K562 (cell line): ENCODE data around the gene AAMDC. TPM values are rescaled to one million over a fixed set of nuclear protein-coding genes. Genes with fewer than 3 reads are reported as not detected.

Experiments
- ATAC-seq: fragments of 200-7000 bp; cut with Tn5 transposase; 3 replicates; pipeline ENCODE4 v1.9.1; 2020; ENCODE audit warnings: moderate library complexity
- BruUV-seq: library from RNA; stranded (reverse); fragments of 400-500 nt; replicated peaks from 2 replicates; lab custom pipeline; 2021; lab: Mats Ljungman, UMichigan
- CTCF ChIA-PET: fragments of 300-600 bp; formaldehyde crosslinking; extraction: SDS; loops from one replicate; lab custom pipeline; 2021; ENCODE audit warnings: low intra/inter-chr PET ratio; lab: Yijun Ruan, JAX
- POLR2A ChIA-PET: fragments of 300-600, 350-650 bp; sonication (Branson Sonifier 250); formaldehyde crosslinking; extraction: SDS; loops from one replicate; lab custom pipeline; 2021; ENCODE audit warnings: antibody characterized with exemption, inconsistent platforms; lab: Yijun Ruan, JAX
- DNase-seq, 4 experiments: peaks; one replicate each; pipeline versions ENCODE4 v3.0.0 to v3.0.0-alpha.2; 2011 to 2018; ENCODE audit warnings: low spot score in 3 of 4, mixed read lengths in 3 of 4; ENCODE audit errors: extremely low read depth in 1 of 4
- FAIRE-seq: peaks from 2 replicates; lab custom pipeline; 2011; peaks lifted over from hg19 to GRCh38; lab: Jason Lieb, UNC
- H2AFZ ChIP-seq: 2 replicates; pipeline ENCODE4 v1.6.0; 2011; ENCODE audit warnings: low read depth, low read length, control low read depth, inconsistent platforms
- H3K27ac ChIP-seq: fragments of 200-600 bp; 3 replicates; pipeline ENCODE4 v1.8.0; 2011; ENCODE audit warnings: low read depth, mild to moderate bottlenecking, control low read depth, inconsistent platforms, low read length, moderate library complexity, mixed read lengths; ENCODE audit errors: extremely low read depth
- H3K27me3 ChIP-seq, 2 experiments: fragments of 300-600 bp in 1 of 2; 2 replicates in 1 of 2; 3 replicates in 1 of 2; pipeline versions ENCODE4 v1.6.0 to v1.8.0; 2011; ENCODE audit warnings: inconsistent platforms in 2 of 2, low read length in 2 of 2, mild to moderate bottlenecking in 1 of 2, mixed read lengths in 1 of 2, moderate library complexity in 1 of 2; ENCODE audit not compliant: control insufficient read depth in 2 of 2, insufficient read depth in 2 of 2
- H3K36me3 ChIP-seq: fragments of 300-600 bp; 3 replicates; pipeline ENCODE4 v1.8.0; 2011; ENCODE audit warnings: mild to moderate bottlenecking, low read length, inconsistent platforms; ENCODE audit not compliant: control insufficient read depth, insufficient read depth
- H3K4me1 ChIP-seq, 2 experiments: fragments of 200-600 bp in 1 of 2; replicated peaks in 1 of 2; 2 replicates in 1 of 2; 3 replicates in 1 of 2; pipeline versions ENCODE4 v1.5.1 to v1.8.0; 2011; ENCODE audit warnings: inconsistent platforms in 2 of 2, low read length in 2 of 2, mild to moderate bottlenecking in 1 of 2, mixed read lengths in 1 of 2, moderate library complexity in 1 of 2; ENCODE audit not compliant: control insufficient read depth in 2 of 2, insufficient read depth in 2 of 2
- H3K4me2 ChIP-seq: 2 replicates; pipeline ENCODE4 v1.6.1; 2011; ENCODE audit warnings: low read length, control low read depth, inconsistent platforms, mixed read lengths; ENCODE audit not compliant: insufficient read depth
- H3K4me3 ChIP-seq: fragments of 200-600 bp; sonication (generic), shearing (Covaris generic); 2 replicates; pipeline ENCODE4 v1.5.1; 2016; ENCODE audit warnings: control low read depth, inconsistent platforms
- H3K79me2 ChIP-seq: fragments of 200-600 bp; 3 replicates; pipeline ENCODE4 v1.8.0; 2011; ENCODE audit warnings: low read length, inconsistent platforms; ENCODE audit not compliant: control insufficient read depth, insufficient read depth
- H3K9ac ChIP-seq, 2 experiments: 2 replicates each; pipeline versions ENCODE4 v1.6.0 to v1.6.1; 2011; ENCODE audit warnings: low read depth in 2 of 2, low read length in 2 of 2, control low read depth in 1 of 2, inconsistent platforms in 1 of 2, mild to moderate bottlenecking in 1 of 2, mixed read lengths in 1 of 2; ENCODE audit not compliant: insufficient read depth in 1 of 2
- H3K9me1 ChIP-seq: one replicate; pipeline ENCODE4 v1.6.0; 2011; ENCODE audit warnings: inconsistent platforms, mild to moderate bottlenecking, low read length, moderate library complexity; ENCODE audit not compliant: control insufficient read depth, insufficient read depth
- H3K9me3 ChIP-seq: replicated peaks from 2 replicates; pipeline ENCODE4 v1.5.1; 2011; ENCODE audit warnings: low read depth, low read length, inconsistent platforms; ENCODE audit not compliant: control insufficient read depth, insufficient read depth
- H4K20me1 ChIP-seq: replicated peaks from 2 replicates; pipeline ENCODE4 v1.6.1; 2011; ENCODE audit warnings: low read length, inconsistent platforms, mixed read lengths; ENCODE audit not compliant: control insufficient read depth, insufficient read depth
- ARID4B ChIP-seq: sonication (generic); formaldehyde crosslinking; IDR thresholded peaks from 2 replicates; pipeline ENCODE4 v1.8.0; 2022; ENCODE audit warnings: mild to moderate bottlenecking, missing genetic modification reagents
- CREB1 ChIP-seq, 2 experiments: sonication (generic) in 1 of 2; formaldehyde crosslinking in 1 of 2; IDR thresholded peaks; 2 replicates each; pipeline versions ENCODE4 v1.6.1 to v1.8.0; 2012 to 2022; ENCODE audit warnings: inconsistent platforms in 1 of 2, mild to moderate bottlenecking in 1 of 2, missing genetic modification reagents in 1 of 2, moderate library complexity in 1 of 2
- E2F1 ChIP-seq: sonication (generic); formaldehyde crosslinking; IDR thresholded peaks from 2 replicates; pipeline ENCODE4 v1.8.1; 2023; ENCODE audit warnings: mild to moderate bottlenecking, missing genetic modification reagents, moderate library complexity
- FOS ChIP-seq: IDR thresholded peaks from 3 replicates; pipeline ENCODE4 v1.6.1; 2011; ENCODE audit not compliant: insufficient read length; ENCODE audit errors: extremely low read depth
- MTA2 ChIP-seq: fragments of 450-650 bp; IDR thresholded peaks from 2 replicates; pipeline ENCODE4 v1.6.1; 2016; ENCODE audit warnings: low read depth
- SMARCB1 ChIP-seq: IDR thresholded peaks from 2 replicates; pipeline ENCODE4 v1.6.1; 2011; ENCODE audit warnings: improper control_type of control experiment, low read depth; ENCODE audit not compliant: insufficient read length
- ZC3H11A ChIP-seq: IDR thresholded peaks from 2 replicates; pipeline ENCODE4 v1.6.1; 2012; ENCODE audit warnings: low read depth, low read length, improper control_type of control experiment
- ZNF263 ChIP-seq: sonication (generic); formaldehyde crosslinking; IDR thresholded peaks from 2 replicates; pipeline ENCODE4 v1.8.0; 2022; ENCODE audit warnings: mild to moderate bottlenecking, missing genetic modification reagents, borderline replicate concordance
- ZNF609 ChIP-seq: sonication (generic); formaldehyde crosslinking; IDR thresholded peaks from 2 replicates; pipeline ENCODE4 v1.8.1; 2023; ENCODE audit warnings: missing genetic modification reagents, mild to moderate bottlenecking, borderline replicate concordance
- ZNF707 ChIP-seq: fragments of 250-450 bp; sonication (Bioruptor Pico); conservative IDR thresholded peaks from 2 replicates; pipeline ENCODE4 v1.8.0; 2022; ENCODE audit warnings: inconsistent platforms, mild to moderate bottlenecking, moderate library complexity
- WGBS: fragments of 100-300 bp; shearing (Covaris generic); methylation state at CpG from one replicate; pipeline ENCODE4 v1.1.6; 2016; ENCODE audit warnings: low coverage, mixed read lengths; ENCODE audit not compliant: insufficient coverage; ENCODE audit errors: missing lambda C conversion rate; 5-methylcytosine and 5-hydroxymethylcytosine counted together
- in situ Hi-C: fragments of 300-500 bp; cut with MboI; formaldehyde crosslinking; loops from 4 replicates; pipeline ENCODE4 v1.15.0; 2018; ENCODE audit warnings: inconsistent platforms, mixed read lengths
- intact Hi-C: fragments of 100-400 bp; cut with micrococcal nuclease; formaldehyde crosslinking; loops from 2 replicates; pipeline ENCODE4 v1.14.2; 2022
- polyA plus RNA-seq, 8 experiments: library from polyadenylated mRNA; depleted of rRNA in 4 of 8; stranded (reverse) in 5 of 8; unstranded in 3 of 8; fragments of >200 nt; fragmentation: Nextera tagmentation in 2 of 8; fragmentation: Illumina TruSeq in 1 of 8; extraction: Ambion mirVana in 2 of 8; extraction: Trizol in 1 of 8; gene quantifications; 2 replicates each; pipeline versions ENCODE4 v1.2.1 to v1.2.3, GENCODE V29; 2011 to 2014; ENCODE audit warnings: inconsistent platforms in 1 of 8, missing spikeins in 1 of 8
- total RNA-seq, 7 experiments: library from RNA; depleted of rRNA in 6 of 7; stranded (reverse); fragments of >200 nt in 6 of 7; fragmentation: Illumina TruSeq in 2 of 7; extraction: Trizol in 2 of 7; gene quantifications; 2 replicates each; pipeline versions ENCODE4 v1.2.1 to v1.2.3, GENCODE V29; 2011 to 2021; ENCODE audit warnings: low replicate concordance in 1 of 7

Gene AAMDC
- total and polyA plus RNA-seq, 9 of the 15 experiments (the other 6 are each of a cell fraction or from before 2014, with no cell fraction given) = 10.4 to 40.6 (median 15.6) TPM

GRCh38 chr11:77882396-77882795 is 61.5 kb downstream of the AAMDC start:
- Histone ChIP-seq H3K27me3 (no peaks in the 10 kb centered on the region), H3K9me1 (no peaks in the 10 kb centered on the region), H3K9ac (no peak overlapping the region; a peak in 1 of 4 replicates), H3K4me3 (no peak overlapping the region), H2AFZ (no peak overlapping the region), H3K27ac (no peak overlapping the region), H3K4me1 (peaks cover 0 to 3% of the 10 kb centered on the region in 2 experiments; a peak in 2 of 5 replicates), H4K20me1 (no peaks in the 10 kb centered on the region; the same call in 1 of the 2 replicates), H3K36me3 (peaks cover 51% of the 10 kb centered on the region; the same call in 2 of the 3 replicates), H3K79me2 (no peaks in the 10 kb centered on the region), H3K4me2 (no peak overlapping the region), H3K9me3 (no peaks in the 10 kb centered on the region)
- ChIA-PET CTCF (no interaction called here), POLR2A (no interaction called here)
- in situ Hi-C loops = no loop called here
- TF ChIP-seq FOS = no peak
- TF ChIP-seq ZNF707 (CRISPR knock-in tag) = no peak
- TF ChIP-seq ZC3H11A = no peak
- no peak for TF ChIP-seq SMARCB1
- TF ChIP-seq MTA2 = no peak
- TF ChIP-seq ZNF263 (CRISPR knock-in tag) = no peak
- TF ChIP-seq ZNF609 (CRISPR knock-in tag) = no peak
- TF ChIP-seq ARID4B (CRISPR knock-in tag) = no peak
- no peak for TF ChIP-seq CREB1 (IDR thresholded peaks at IDR 0.05)
- no peak for TF ChIP-seq CREB1 (CRISPR knock-in tag; IDR thresholded peaks at IDR 0.05)
- no peak for TF ChIP-seq E2F1
- WGBS = 80% methylated on average over 3 of the region's 3 CpGs
- FAIRE-seq = no peak
- no peak for DNase-seq
- ATAC-seq = no peak
- no TSS peak for BruUV-seq
- intact Hi-C loops = no loop called here
